Natural killer cell treated with Interleukin-12 subunit alpha and Interleukin-12 subunit beta and Interleukin-15 and Interleukin-18, amount 100 ng/mL, for 72 hours (primary cell): ENCODE results near the gene NXPH3. TPM values are rescaled to one million over a fixed set of nuclear protein-coding genes. Genes with fewer than 3 reads are reported as not detected.

Experiments used
- ATAC-seq, 2 donors: fragments of 150-1000 bp; cut with Tn5 transposase in 1 of 2; sonication (Bioruptor Pico), chemical (Tn5 transposase) in 1 of 2; 2 replicates each; pipeline ENCODE4 v1.10.0; 2021
- DNase-seq: peaks from one replicate; pipeline ENCODE4 v3.0.0; 2022; ENCODE audit warnings: low spot score
- H3K27ac Mint-ChIP-seq, 2 donors: 1 replicate in 1 of 2; 2 replicates in 1 of 2; pipeline ENCODE4 v1.8.0; 2022; ENCODE audit warnings: mixed read lengths in 2 of 2, mild to moderate bottlenecking in 1 of 2, moderate library complexity in 1 of 2
- H3K27me3 Mint-ChIP-seq, 2 donors: 1 replicate in 1 of 2; 2 replicates in 1 of 2; pipeline ENCODE4 v1.8.0; 2022; ENCODE audit warnings: mixed read lengths in 2 of 2
- H3K36me3 Mint-ChIP-seq: one replicate; pipeline ENCODE4 v1.8.0; 2022; ENCODE audit warnings: mixed read lengths
- H3K4me1 Mint-ChIP-seq, 2 donors: 1 replicate in 1 of 2; 2 replicates in 1 of 2; pipeline ENCODE4 v1.8.0; 2022; ENCODE audit warnings: low read depth in 2 of 2, mixed read lengths in 2 of 2, mild to moderate bottlenecking in 1 of 2
- H3K4me3 Mint-ChIP-seq: one replicate; pipeline ENCODE4 v1.8.0; 2022; ENCODE audit warnings: mixed read lengths
- H3K9me3 Mint-ChIP-seq: 2 replicates; pipeline ENCODE4 v1.8.0; 2022; ENCODE audit warnings: mixed read lengths
- total RNA-seq, 2 donors: library from RNA; stranded (reverse); gene quantifications; one replicate each; pipeline ENCODE4 v1.2.3, GENCODE V29; 2022

The NXPH3 gene
- total RNA-seq, 2 donors from 2014 or later: not detected

DNA sequence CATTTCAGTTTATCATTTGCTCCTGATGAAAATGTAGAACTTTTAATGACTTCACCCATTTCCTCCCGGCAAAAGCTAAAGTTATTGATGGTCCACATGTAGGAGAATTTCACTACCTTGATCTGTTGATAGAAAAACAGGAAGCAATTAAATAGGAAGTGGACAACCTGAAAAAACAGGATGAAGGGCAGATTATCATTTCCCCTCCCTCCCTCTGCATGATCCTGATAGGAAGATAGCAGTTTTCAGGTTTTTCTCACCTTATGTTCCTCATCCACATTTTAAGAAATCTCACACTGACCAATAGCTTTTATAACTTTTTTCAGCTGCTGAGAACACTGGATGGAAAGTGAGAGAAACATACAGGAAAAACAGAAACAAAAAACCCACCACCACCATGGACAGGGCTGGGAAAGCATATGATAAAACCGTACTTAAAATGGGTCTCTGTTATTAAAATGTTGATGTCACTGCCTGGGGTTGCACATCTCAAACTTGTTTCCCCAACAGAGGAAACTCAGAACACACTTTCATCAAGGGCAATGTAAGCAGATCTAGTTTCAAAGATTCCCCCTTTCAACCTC lies 46.4 kb downstream of the NXPH3 start:
- H3K27ac Mint-ChIP-seq: peak overlapping the region in 1 of 2 donors; percentile 47
- H3K36me3 Mint-ChIP-seq: peaks cover 13% of the 10 kb centered on the region
- no peaks in the 10 kb centered on the region for H3K27me3 Mint-ChIP-seq
- H3K9me3 Mint-ChIP-seq: no peaks in the 10 kb centered on the region
- no peak overlapping the region for H3K4me3 Mint-ChIP-seq
- DNase-seq: no peak
- ATAC-seq: no peak
- peaks cover 12 to 16% of the 10 kb centered on the region in 2 donors for H3K4me1 Mint-ChIP-seq

DNA sequence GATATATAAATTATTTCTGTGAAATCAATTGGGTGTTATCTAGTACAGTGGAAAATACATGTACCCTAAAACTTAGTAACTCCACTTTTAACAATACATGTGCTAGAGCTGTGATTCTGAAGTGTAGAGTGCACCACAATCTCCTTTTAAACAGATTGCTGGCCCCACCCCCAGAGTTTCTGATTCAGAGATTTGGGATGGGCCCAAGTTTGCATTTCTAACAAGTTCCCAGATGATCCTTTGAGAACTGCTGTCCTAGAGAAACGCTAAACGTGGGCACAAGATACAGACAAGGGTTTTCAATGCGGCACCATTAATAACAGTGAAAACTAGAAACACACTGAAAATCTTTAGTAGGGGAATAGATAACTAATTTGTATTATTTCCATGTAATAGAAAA lies 49.2 kb downstream of the NXPH3 start:
- ATAC-seq: no peak
- Mint-ChIP-seq H3K4me3 (no peak overlapping the region), H3K36me3 (peaks cover 6% of the 10 kb centered on the region), H3K27me3 (no peaks in the 10 kb centered on the region), H3K9me3 (no peaks in the 10 kb centered on the region), H3K27ac (no peak overlapping the region), H3K4me1 (peaks cover 0 to 7% of the 10 kb centered on the region in 2 donors)
- DNase-seq: no peak

DNA sequence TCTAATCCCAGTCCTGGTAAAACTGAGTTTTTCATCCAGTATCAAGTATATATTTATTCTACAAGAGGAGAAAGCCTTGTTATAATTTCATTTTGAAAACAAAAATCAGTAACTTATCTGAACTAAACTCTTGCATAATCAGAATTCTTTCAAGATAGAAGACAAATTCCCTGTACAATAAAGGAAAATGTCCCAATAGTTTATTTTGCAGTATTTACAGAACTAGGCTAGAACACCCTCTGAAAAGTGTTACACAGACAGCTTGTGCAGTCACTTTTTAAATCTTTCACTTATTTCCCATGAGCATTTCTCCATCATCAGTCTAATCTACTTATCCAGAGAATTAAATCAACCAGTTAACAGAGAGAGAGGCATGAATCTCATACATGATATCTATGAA lies 53.8 kb downstream of the NXPH3 start:
- Mint-ChIP-seq H3K4me1 (peaks cover 6 to 8% of the 10 kb centered on the region in 2 donors), H3K27ac (no peak overlapping the region), H3K36me3 (no peaks in the 10 kb centered on the region), H3K4me3 (no peak overlapping the region), H3K9me3 (no peaks in the 10 kb centered on the region), H3K27me3 (no peaks in the 10 kb centered on the region)
- DNase-seq (no peak), ATAC-seq (no peak)

DNA sequence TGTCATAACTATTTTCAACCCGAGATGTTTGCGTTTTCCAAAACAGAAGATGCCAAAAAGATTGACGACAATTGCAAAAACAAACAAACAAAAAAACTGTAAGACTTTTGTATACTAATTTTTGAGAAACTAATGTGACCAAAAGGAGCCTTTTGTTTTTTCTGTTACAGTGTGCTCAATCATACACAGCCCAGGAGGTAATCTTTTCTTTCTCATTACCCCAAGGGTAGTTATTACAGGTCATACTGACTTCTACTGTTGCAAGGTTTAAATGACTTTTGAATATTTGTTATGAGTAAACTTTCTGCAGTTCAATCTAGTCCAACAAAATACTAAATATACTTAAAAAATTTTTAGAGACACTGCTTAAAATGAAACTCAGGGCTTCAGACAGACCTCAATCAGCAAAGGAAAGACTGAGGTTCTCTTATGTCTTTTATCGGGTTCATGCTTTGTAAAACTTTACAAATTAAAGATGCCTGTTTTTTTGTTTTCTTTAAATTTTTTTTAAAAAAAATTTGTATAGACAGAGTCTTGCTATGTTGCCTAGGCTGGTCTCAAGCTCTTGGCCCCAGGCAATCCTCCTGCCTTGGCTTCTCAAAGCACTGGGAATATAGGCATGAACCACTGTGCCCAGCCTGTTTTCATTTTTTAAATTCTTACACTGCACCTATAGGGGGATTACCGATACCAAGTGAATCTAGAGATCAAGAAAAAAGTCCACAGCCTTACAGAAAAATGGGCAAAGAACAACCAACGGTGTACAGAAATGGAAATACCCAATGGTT lies 54.6 kb downstream of the NXPH3 start:
- Mint-ChIP-seq H3K36me3 (no peaks in the 10 kb centered on the region), H3K4me1 (peaks cover 6 to 8% of the 10 kb centered on the region in 2 donors), H3K9me3 (no peaks in the 10 kb centered on the region), H3K27ac (no peak overlapping the region), H3K4me3 (no peak overlapping the region), H3K27me3 (no peaks in the 10 kb centered on the region)
- ATAC-seq: no peak
- DNase-seq: no peak

DNA sequence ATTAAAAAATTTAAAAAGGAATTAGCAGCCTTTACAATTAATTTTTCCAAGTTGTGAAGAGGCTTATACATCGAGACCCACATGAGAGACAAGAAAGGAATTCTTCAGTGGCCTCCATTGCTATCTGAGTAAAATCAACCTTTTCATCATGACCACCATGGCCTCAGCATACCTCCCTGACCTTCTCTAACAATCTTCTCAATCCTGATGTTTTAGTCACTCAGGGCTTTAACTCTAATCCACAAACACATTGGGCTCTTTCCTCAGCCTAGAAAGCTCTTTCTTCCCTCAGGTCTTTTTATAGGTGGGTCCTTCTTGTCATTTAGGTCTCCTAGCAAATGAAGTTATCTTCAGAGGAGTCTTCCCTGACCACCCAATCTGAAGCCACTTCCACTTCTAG lies 55.8 kb downstream of the NXPH3 start:
- Mint-ChIP-seq H3K36me3 (no peaks in the 10 kb centered on the region), H3K4me3 (no peak overlapping the region), H3K4me1 (peaks cover 6 to 8% of the 10 kb centered on the region in 2 donors), H3K27ac (no peak overlapping the region), H3K27me3 (no peaks in the 10 kb centered on the region), H3K9me3 (no peaks in the 10 kb centered on the region)
- ATAC-seq (no peak), DNase-seq (no peak)

Other genes with a start within 250 kb of the NXPH3 start
- gene ZNF652, start 213.6 kb upstream of the NXPH3 start, total RNA-seq: 10 to 100 TPM; 20.1 to 22.3 TPM
- gene PHB1, start 161.0 kb upstream of the NXPH3 start, total RNA-seq: 100 to 1,000 TPM; 229 to 233 TPM
- under 1 TPM in 1 of 2 donors, not detected in 1; 0.26 TPM for gene NGFR, start 80.6 kb upstream of the NXPH3 start, total RNA-seq
- gene SPOP, start 102.2 kb downstream of the NXPH3 start, total RNA-seq: 10 to 100 TPM; 59.3 to 87.7 TPM
- gene SLC35B1, start 132.1 kb downstream of the NXPH3 start, total RNA-seq: 100 to 1,000 TPM in 1 of 2 donors, 10 to 100 TPM in 1; 90.9 to 115 TPM
- gene FAM117A, start 188.3 kb downstream of the NXPH3 start, total RNA-seq: 10 to 100 TPM; 22.4 to 36.4 TPM
- 10 to 100 TPM; 75.8 to 98.5 TPM for gene KAT7, start 212.8 kb downstream of the NXPH3 start, total RNA-seq